22Rv1 (cell line): ENCODE data around the gene BBX.

Experiments
- H3K27ac ChIP-seq: fragments of 450-650 bp; 2 replicates; pipeline ENCODE4 v1.5.1; 2017
- ZFX ChIP-seq: fragments of 450-650 bp; IDR thresholded peaks from 2 replicates; pipeline ENCODE4 v1.6.1; 2017; ENCODE audit warnings: antibody characterized with exemption, borderline replicate concordance
- TF ChIP-seq, protein P1 (sequence below): fragments of 450-650 bp; IDR thresholded peaks from 2 replicates; pipeline ENCODE4 v1.5.1; 2017; ENCODE audit warnings: mild to moderate bottlenecking

The BBX gene

GRCh38 chr3:107523539-107524325 is 970 bp downstream of the BBX start:
- peak overlapping the region; percentile 87 for H3K27ac ChIP-seq

DNA sequence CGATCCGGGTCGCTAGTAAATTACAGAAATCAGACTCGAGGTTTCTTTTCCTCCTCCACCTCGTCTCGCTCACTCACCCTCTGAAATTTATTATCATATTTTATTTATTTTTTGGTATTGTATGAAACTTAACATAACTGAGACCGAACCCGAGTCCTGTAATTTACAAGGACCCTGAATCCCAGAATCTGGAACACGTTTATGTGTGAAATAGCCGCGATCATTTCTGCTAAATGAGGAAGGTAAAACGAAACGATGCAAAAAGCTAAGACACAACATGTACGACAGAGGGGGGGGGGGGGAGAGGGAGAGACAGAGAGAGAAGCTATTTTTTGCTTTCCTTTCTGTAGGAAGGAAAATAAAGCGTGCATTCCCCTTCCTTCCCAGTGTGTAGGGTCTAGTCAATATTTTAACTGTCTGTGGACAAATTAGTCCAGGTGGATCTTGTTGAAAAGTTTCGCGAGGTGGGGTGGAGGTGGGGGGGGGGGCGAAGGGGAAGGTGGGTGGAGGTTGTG is 1.6 kb downstream of the BBX start:
- TF ChIP-seq ZFX, result no peak
- TF ChIP-seq, protein P1, sequence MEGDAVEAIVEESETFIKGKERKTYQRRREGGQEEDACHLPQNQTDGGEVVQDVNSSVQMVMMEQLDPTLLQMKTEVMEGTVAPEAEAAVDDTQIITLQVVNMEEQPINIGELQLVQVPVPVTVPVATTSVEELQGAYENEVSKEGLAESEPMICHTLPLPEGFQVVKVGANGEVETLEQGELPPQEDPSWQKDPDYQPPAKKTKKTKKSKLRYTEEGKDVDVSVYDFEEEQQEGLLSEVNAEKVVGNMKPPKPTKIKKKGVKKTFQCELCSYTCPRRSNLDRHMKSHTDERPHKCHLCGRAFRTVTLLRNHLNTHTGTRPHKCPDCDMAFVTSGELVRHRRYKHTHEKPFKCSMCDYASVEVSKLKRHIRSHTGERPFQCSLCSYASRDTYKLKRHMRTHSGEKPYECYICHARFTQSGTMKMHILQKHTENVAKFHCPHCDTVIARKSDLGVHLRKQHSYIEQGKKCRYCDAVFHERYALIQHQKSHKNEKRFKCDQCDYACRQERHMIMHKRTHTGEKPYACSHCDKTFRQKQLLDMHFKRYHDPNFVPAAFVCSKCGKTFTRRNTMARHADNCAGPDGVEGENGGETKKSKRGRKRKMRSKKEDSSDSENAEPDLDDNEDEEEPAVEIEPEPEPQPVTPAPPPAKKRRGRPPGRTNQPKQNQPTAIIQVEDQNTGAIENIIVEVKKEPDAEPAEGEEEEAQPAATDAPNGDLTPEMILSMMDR, result no peak
- peak overlapping the region; percentile 87 for H3K27ac ChIP-seq

More at GRCh38 chr3:107523539-107524325, 970 bp downstream of the BBX start:
- TF ChIP-seq, protein P1, result no peak
- TF ChIP-seq ZFX, result no peak

- TF ChIP-seq ZFX, result no peak
- TF ChIP-seq, protein P1, result no peak
- H3K27ac ChIP-seq, result peak overlapping the region; percentile 87
These were observed 2.3 kb downstream of the BBX start for GRCh38 chr3:107524841-107525643.

- TF ChIP-seq ZFX, result no peak
- TF ChIP-seq, protein P1, result no peak
- no peak overlapping the region for H3K27ac ChIP-seq
These were observed 3.0 kb downstream of the BBX start for GRCh38 chr3:107525644-107526305.

- no peak for TF ChIP-seq ZFX
- TF ChIP-seq, protein P1, result no peak
- H3K27ac ChIP-seq, result no peak overlapping the region
These were observed 9.2 kb downstream of the BBX start for GRCh38 chr3:107531917-107532469.

GRCh38 chr3:107540857-107541256 is 18.1 kb downstream of the BBX start:
- TF ChIP-seq, protein P1, result no peak
- no peak for TF ChIP-seq ZFX
- no peak overlapping the region for H3K27ac ChIP-seq
